ENCODE measurements around the gene MED12L.
A peak's percentile ranks its signal among the peaks of the same experiment; 100 is the strongest.
"Not testable (repeated sequence)": the region's sequence is repeated elsewhere in the genome, so short reads cannot be mapped to it uniquely, and the experiment has no call there.

MED12L gene

GRCh38 chr3:151216641-151217607, 131.5 kb downstream of the MED12L start:
- no peak for DNase-seq

- DNase-seq: no peak
These were observed 132.7 kb downstream of the MED12L start for GRCh38 chr3:151218136-151218535.

- no peak for DNase-seq
These were observed 133.6 kb downstream of the MED12L start for GRCh38 chr3:151219056-151219455.

GRCh38 chr3:151224268-151224866, 138.9 kb downstream of the MED12L start:
- no peak for DNase-seq

- no peak for DNase-seq
These were observed 139.8 kb downstream of the MED12L start for GRCh38 chr3:151225040-151225975.

- DNase-seq: no peak
These were observed 140.7 kb downstream of the MED12L start for GRCh38 chr3:151226088-151226563.

GRCh38 chr3:151226825-151227224, 141.4 kb downstream of the MED12L start:
- DNase-seq: no peak

- no peak for DNase-seq
These were observed 141.9 kb downstream of the MED12L start for GRCh38 chr3:151227266-151227806.

- peak; percentile 87 for DNase-seq
These were observed 142.6 kb downstream of the MED12L start for GRCh38 chr3:151227807-151228665.

- no peak for DNase-seq
These were observed 143.2 kb downstream of the MED12L start for GRCh38 chr3:151228666-151229040.

- no peak for DNase-seq
These were observed 145.2 kb downstream of the MED12L start for GRCh38 chr3:151230646-151231045.

- not testable (repeated sequence) for DNase-seq
These were observed 146.9 kb downstream of the MED12L start for GRCh38 chr3:151232403-151232802.

- DNase-seq: no peak
These were observed 147.5 kb downstream of the MED12L start for GRCh38 chr3:151232991-151233390.

GRCh38 chr3:151234825-151235224, 149.4 kb downstream of the MED12L start:
- DNase-seq: no peak

- no peak for DNase-seq
These were observed 150.9 kb downstream of the MED12L start for GRCh38 chr3:151236316-151236715.

GRCh38 chr3:151236736-151237135, 151.3 kb downstream of the MED12L start:
- DNase-seq: no peak

- not testable (repeated sequence) for DNase-seq
These were observed 156.5 kb downstream of the MED12L start for GRCh38 chr3:151242006-151242405.

- no peak for DNase-seq
These were observed 163.4 kb downstream of the MED12L start for GRCh38 chr3:151248772-151249337.

- no peak for DNase-seq
These were observed 171.3 kb downstream of the MED12L start for GRCh38 chr3:151256749-151257148.

- DNase-seq: no peak
These were observed 174.2 kb downstream of the MED12L start for GRCh38 chr3:151259664-151260063.

- DNase-seq: no peak
These were observed 177.5 kb downstream of the MED12L start for GRCh38 chr3:151262871-151263525.

Measured in stimulated activated CD8-positive, alpha-beta memory T cell treated with anti-CD3 and anti-CD28 coated beads, Interleukin-4, amount 100 ng/mL, for 48 hours (primary cell).